ENCODE data around the gene TTC3.

GRCh38 chr21:37073417-37074196, 553 bp downstream of the TTC3 start:
- TF ChIP-seq CTCF (IDR thresholded peaks at IDR 0.05) (peak; percentile 19; the same call in 1 of the 2 replicates), ZFX (IDR thresholded peaks at IDR 0.05; ENCODE audit: borderline replicate concordance) (no peak)
